RWPE1 (cell line): ENCODE results near the gene SLC4A1AP.

Experiments used
- CTCF ChIA-PET: fragments of 350-600 bp; sonication (Branson Sonifier 250); formaldehyde crosslinking; extraction: SDS; loops from one replicate; lab custom pipeline; 2021; lab: Yijun Ruan, JAX
- POLR2A ChIA-PET: fragments of 400-600 bp; formaldehyde crosslinking; extraction: SDS; loops from one replicate; lab custom pipeline; 2020; ENCODE audit warnings: antibody characterized with exemption; ENCODE audit not compliant: low non-redundant PET; lab: Yijun Ruan, JAX
- DNase-seq: peaks from one replicate; pipeline ENCODE4 v3.0.0; 2012; ENCODE audit warnings: low spot score
- H3K27ac ChIP-seq: fragments of 450-650 bp; 2 replicates; pipeline ENCODE4 v1.5.1; 2017
- TF ChIP-seq, protein P1 (sequence below): fragments of 450-650 bp; conservative IDR thresholded peaks from 2 replicates; pipeline ENCODE4 v1.5.1; 2017; ENCODE audit warnings: low read depth, mild to moderate bottlenecking

The SLC4A1AP gene

DNA sequence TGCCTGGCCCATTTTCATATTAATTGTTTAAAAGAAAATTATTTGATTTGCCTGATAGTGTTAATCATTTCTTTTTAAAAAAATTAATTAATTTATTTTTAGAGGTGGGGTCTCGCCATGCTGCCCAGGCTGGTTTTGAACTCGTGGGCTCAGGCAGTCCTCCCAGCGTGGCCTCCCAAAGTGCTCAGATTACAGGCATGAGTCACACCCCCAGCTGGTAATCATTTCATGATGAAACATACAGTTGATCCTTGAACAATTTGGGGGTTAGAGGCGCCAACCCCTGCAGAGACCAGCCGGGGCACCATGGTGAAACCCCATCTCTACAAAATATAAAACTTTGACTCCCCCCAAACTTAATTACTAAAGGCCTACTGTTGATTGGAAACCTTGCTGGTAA, 26.9 kb upstream of the SLC4A1AP start:
- CTCF ChIA-PET = no interaction called here
- H3K27ac ChIP-seq = 0 out of 2 replicates have a peak overlapping the region, but pooled peaks have one; percentile 13
- POLR2A ChIA-PET = interaction anchor here (0.7 kb wide), 1 partner anchor 18 kb away, joined by 3 read pairs; no protein-coding TSS in a partner anchor
- no peak for DNase-seq
- TF ChIP-seq, protein P1, sequence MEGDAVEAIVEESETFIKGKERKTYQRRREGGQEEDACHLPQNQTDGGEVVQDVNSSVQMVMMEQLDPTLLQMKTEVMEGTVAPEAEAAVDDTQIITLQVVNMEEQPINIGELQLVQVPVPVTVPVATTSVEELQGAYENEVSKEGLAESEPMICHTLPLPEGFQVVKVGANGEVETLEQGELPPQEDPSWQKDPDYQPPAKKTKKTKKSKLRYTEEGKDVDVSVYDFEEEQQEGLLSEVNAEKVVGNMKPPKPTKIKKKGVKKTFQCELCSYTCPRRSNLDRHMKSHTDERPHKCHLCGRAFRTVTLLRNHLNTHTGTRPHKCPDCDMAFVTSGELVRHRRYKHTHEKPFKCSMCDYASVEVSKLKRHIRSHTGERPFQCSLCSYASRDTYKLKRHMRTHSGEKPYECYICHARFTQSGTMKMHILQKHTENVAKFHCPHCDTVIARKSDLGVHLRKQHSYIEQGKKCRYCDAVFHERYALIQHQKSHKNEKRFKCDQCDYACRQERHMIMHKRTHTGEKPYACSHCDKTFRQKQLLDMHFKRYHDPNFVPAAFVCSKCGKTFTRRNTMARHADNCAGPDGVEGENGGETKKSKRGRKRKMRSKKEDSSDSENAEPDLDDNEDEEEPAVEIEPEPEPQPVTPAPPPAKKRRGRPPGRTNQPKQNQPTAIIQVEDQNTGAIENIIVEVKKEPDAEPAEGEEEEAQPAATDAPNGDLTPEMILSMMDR = no peak

DNA sequence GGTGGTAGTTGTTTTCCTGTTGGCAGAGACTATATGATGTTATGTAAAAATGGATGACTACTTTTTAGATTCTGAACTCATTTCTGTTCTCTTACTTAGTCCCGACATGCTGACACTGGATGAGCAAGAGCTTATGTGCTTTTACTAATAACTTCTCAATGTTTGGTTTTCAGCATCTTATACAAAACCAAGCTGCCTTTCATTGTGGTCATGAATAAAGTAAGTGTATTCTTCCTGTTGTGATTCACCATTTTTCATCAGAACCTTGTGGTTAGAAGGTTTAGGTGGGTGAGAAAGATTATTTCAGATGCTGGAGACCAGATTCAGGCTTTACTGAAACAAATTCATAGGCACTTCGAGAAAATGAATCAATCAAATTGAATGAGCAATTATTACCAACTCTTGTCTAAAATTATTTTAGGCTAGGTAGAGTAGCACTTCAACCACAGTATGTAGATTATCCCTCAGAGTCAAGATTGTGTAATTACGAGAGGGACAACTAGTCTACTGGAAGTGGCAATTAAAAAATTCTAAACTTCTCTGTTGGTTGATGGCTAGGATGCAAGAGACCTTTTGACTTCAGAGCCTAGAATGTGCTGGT, 25.6 kb upstream of the SLC4A1AP start:
- H3K27ac ChIP-seq = no peak overlapping the region
- POLR2A ChIA-PET = no interaction called here

DNA sequence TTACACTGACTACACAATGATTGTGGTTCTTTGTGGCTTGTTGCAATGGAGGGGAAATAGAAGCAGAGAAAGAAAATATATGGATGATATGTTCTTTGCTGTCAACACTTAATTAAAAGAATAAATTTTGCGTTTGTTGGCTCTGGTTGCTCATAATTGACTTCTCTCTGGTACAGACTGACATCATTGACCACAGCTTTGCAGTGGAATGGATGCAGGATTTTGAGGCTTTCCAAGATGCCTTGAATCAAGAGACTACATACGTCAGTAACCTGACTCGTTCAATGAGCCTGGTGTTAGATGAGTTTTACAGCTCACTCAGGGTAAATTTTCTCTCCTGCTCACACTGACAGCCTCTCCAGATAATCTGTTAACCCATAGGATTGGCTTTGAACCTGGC, 25.0 kb upstream of the SLC4A1AP start:
- H3K27ac ChIP-seq = no peak overlapping the region
- CTCF ChIA-PET = interaction anchor here (0.6 kb wide), 1 partner anchor 12 kb away, joined by 3 read pairs; no protein-coding TSS in a partner anchor
- POLR2A ChIA-PET = interaction anchor here (0.5 kb wide), 1 partner anchor 9 kb away, joined by 11 read pairs; no protein-coding TSS in a partner anchor
- TF ChIP-seq, protein P1 = no peak
- no peak for DNase-seq

More for the DNA sequence above, 25.6 kb upstream of the SLC4A1AP start:
- CTCF ChIA-PET = no interaction called here
- TF ChIP-seq, protein P1 = no peak
- DNase-seq = peak; percentile 32

DNA sequence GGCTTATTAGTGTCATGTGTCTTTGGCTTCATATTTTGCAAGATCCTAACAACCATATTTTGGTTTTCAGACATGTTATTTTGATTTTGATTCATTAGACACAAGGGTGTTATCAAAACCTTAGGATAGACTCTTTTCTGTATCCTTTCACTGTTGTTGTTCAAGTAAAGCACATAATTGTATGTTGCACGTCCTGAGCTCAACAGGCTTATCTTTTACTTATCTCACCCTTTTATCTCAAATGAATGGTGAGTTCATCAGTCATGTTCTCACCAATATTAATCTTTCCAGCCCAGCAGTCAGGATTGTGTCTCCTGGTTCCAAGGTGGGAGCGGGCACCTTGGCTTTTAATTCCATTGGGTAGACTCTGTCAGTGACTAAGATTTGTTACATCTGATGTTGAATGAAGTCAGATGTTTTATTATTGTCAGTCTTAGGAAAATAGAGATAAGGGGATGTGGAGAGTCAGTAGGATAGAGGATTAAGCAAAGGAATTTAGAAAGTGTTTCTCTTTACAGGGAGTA, 22.9 kb upstream of the SLC4A1AP start:
- no peak overlapping the region for H3K27ac ChIP-seq
- POLR2A ChIA-PET = no interaction called here
- DNase-seq = no peak
- CTCF ChIA-PET = no interaction called here
- TF ChIP-seq, protein P1 = no peak

DNA sequence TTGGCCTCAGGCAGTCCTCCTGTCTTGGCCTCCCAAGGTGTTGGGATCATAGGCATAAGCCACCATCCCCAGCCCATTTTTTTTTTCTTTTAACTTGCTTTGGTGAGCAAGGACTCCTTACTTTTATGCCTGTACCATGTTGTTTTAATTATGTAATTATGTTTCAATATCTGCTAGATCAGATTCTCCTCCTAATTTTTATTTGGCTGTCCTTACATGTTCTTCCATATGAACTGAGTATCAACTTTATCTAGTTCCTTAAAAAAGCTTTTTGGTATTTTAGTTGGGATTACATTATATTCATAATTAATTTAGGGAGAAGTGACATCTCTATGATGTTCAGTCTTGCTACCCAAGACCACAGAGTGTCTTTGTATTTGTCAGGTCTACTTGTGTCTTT, 18.5 kb upstream of the SLC4A1AP start:
- CTCF ChIA-PET = no interaction called here
- TF ChIP-seq, protein P1 = no peak
- H3K27ac ChIP-seq = no peak overlapping the region
- no peak for DNase-seq
- POLR2A ChIA-PET = no interaction called here

DNA sequence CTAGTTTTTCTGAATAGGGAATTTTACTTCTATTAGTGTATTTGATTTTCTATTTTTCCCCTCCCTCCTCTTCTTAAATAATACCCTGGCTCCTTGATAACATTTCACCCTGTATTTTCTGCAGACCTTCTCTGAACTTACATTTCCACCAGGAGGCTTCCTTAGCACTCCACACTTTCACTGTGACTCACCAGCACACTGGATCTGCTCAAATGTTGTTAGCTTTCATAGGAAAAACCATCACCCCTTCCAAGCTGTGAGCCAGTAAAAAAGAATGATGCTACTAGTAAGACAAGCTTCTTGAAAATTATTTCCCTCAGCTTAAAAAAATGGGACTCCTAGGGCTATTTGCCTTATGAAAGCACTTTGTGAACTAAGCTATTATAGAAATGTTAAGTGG, 16.4 kb upstream of the SLC4A1AP start:
- H3K27ac ChIP-seq = no peak overlapping the region
- CTCF ChIA-PET = interaction anchor here (0.8 to 0.9 kb wide), 2 partner anchors 20 to 22 kb away, joined by 3 to 7 read pairs; no protein-coding TSS in a partner anchor
- TF ChIP-seq, protein P1 = no peak
- POLR2A ChIA-PET = no interaction called here
- DNase-seq = no peak
